HL-60 (cell line): Measurements from ENCODE around the gene ZNF350.

ENCODE experiments used
- DNase-seq, 2 experiments: peaks; one replicate each; pipeline ENCODE4 v3.0.0-alpha.2; 2010 to 2020; ENCODE audit warnings: low read depth in 1 of 2, low spot score in 1 of 2
- H3K27ac ChIP-seq: fragments of 250-450 bp; sonication (Bioruptor Pico); replicated peaks from 2 replicates; pipeline ENCODE4 v1.5.1; 2020; ENCODE audit warnings: mild to moderate bottlenecking, moderate library complexity
- H3K27me3 ChIP-seq: fragments of 250-450 bp; sonication (Bioruptor Pico); 2 replicates; pipeline ENCODE4 v1.5.1; 2021; ENCODE audit warnings: mild to moderate bottlenecking, moderate library complexity; ENCODE audit not compliant: insufficient read depth, poor library complexity, severe bottlenecking
- H3K4me3 ChIP-seq: replicated peaks from 2 replicates; pipeline ENCODE4 v1.5.1; 2011; ENCODE audit warnings: mild to moderate bottlenecking, control low read depth, low read length; ENCODE audit not compliant: insufficient read depth
- CTCF ChIP-seq: IDR thresholded peaks from one replicate; pipeline ENCODE4 v1.5.1; 2011; ENCODE audit warnings: low read length, control low read depth, inconsistent platforms; ENCODE audit not compliant: insufficient read depth
- GABPA ChIP-seq: IDR thresholded peaks from 2 replicates; pipeline ENCODE4 v1.6.1; 2012; ENCODE audit warnings: low read depth
- POLR2AphosphoS5 ChIP-seq: IDR thresholded peaks from 2 replicates; pipeline ENCODE4 v1.6.1; 2012; ENCODE audit warnings: low read depth
- REST ChIP-seq: IDR thresholded peaks from 2 replicates; pipeline ENCODE4 v1.6.1; 2012; ENCODE audit warnings: low read depth; ENCODE audit not compliant: insufficient replicate concordance
- SPI1 ChIP-seq: IDR thresholded peaks from 2 replicates; pipeline ENCODE4 v1.6.1; 2012; ENCODE audit warnings: low read depth, mild to moderate bottlenecking, borderline replicate concordance
- long read RNA-seq: library from polyadenylated mRNA; unstranded; transcript quantifications from one replicate; pipeline ENCODE4 v2.0.0, GENCODE V29; 2020

ZNF350 gene
- long read RNA-seq, transcript ZNF350-201 (5 exons, 2,338 nt), result major isoform, 50 of 67 reads
- long read RNA-seq, partial matches to known transcripts, result 0 of 67 reads
- long read RNA-seq, other reads (novel, unspliced or antisense), result 15 of 67 reads

- H3K4me3 ChIP-seq, result peak within 1 kb of the TSS; percentile 81
- H3K27ac ChIP-seq, result peak within 1 kb of the TSS; percentile 88
- TF ChIP-seq POLR2AphosphoS5 (peak; percentile 78), CTCF (no peak), GABPA (no peak), SPI1 (peak; percentile 91), REST (peak; percentile 32)
Observed at GRCh38 chr19:51986309-51987291, at the start of gene ZNF350. Gene ZNF350, minus strand, starts transcription at chr19:51986840. Its CDS starts 12,480 bp downstream, at chr19:51974360.

GRCh38 chr19:52034051-52034728 lies 47.5 kb upstream of the ZNF350 start:
- H3K4me3 ChIP-seq, result no peak overlapping the region
- no peak for TF ChIP-seq GABPA
- no peak for TF ChIP-seq REST
- TF ChIP-seq CTCF, result no peak
- TF ChIP-seq SPI1, result no peak
- TF ChIP-seq POLR2AphosphoS5, result no peak
- DNase-seq, result no peak

More at GRCh38 chr19:51986309-51987291, at the start of gene ZNF350:
- peak; percentile 98 for DNase-seq
- H3K27me3 ChIP-seq, result no peaks in the 10 kb centered on the region

GRCh38 chr19:52028780-52029123 lies 42.1 kb upstream of the ZNF350 start:
- no peaks in the 10 kb centered on the region for H3K27me3 ChIP-seq
- no peak for DNase-seq
- H3K27ac ChIP-seq, result peak overlapping the region; percentile 91
- peak overlapping the region; percentile 59 for H3K4me3 ChIP-seq
- TF ChIP-seq CTCF, result no peak

More at GRCh38 chr19:52034051-52034728, 47.5 kb upstream of the ZNF350 start:
- Histone ChIP-seq H3K27me3 (no peaks in the 10 kb centered on the region), H3K27ac (no peak overlapping the region)
